Calu3 (cell line): ENCODE measurements around the gene USP44. TPM values are rescaled to one million over a fixed set of nuclear protein-coding genes. Genes with fewer than 3 reads are reported as not detected.

Experiments used
- BruUV-seq: library from RNA; stranded (reverse); fragments of 400-500 nt; replicated peaks from 2 replicates; lab custom pipeline; 2021; lab: Mats Ljungman, UMichigan
- CTCF ChIA-PET: fragments of 300-600 bp; sonication (Branson Sonifier 250); formaldehyde crosslinking; loops from one replicate; lab custom pipeline; 2022; ENCODE audit warnings: antibody characterized with exemption; lab: Charles Lee
- DNase-seq: peaks from one replicate; pipeline ENCODE4 v3.0.0; 2022
- H3K27ac Mint-ChIP-seq: one replicate; pipeline ENCODE4 v1.8.0; 2022; ENCODE audit warnings: mixed read lengths; ENCODE audit not compliant: unreplicated experiment
- H3K27me3 Mint-ChIP-seq: one replicate; pipeline ENCODE4 v1.8.0; 2022; ENCODE audit warnings: mixed read lengths; ENCODE audit not compliant: unreplicated experiment
- H3K36me3 Mint-ChIP-seq: one replicate; pipeline ENCODE4 v1.8.0; 2022; ENCODE audit warnings: mild to moderate bottlenecking, moderate library complexity, mixed read lengths; ENCODE audit not compliant: insufficient read depth, unreplicated experiment
- H3K4me1 Mint-ChIP-seq: one replicate; pipeline ENCODE4 v1.8.0; 2022; ENCODE audit warnings: mild to moderate bottlenecking, low read depth, mixed read lengths; ENCODE audit not compliant: unreplicated experiment
- H3K4me3 Mint-ChIP-seq: one replicate; pipeline ENCODE4 v1.8.0; 2022; ENCODE audit warnings: mild to moderate bottlenecking, low read depth, moderate library complexity, mixed read lengths; ENCODE audit not compliant: unreplicated experiment
- H3K9me3 Mint-ChIP-seq: one replicate; pipeline ENCODE4 v1.8.0; 2022; ENCODE audit warnings: low read depth, mixed read lengths; ENCODE audit not compliant: unreplicated experiment
- intact Hi-C: fragments of 100-400 bp; cut with micrococcal nuclease; formaldehyde crosslinking; loops from one replicate; pipeline ENCODE4 v1.10.0; 2022; ENCODE audit not compliant: unreplicated experiment
- total RNA-seq: library from RNA; stranded (reverse); gene quantifications from 2 replicates; pipeline ENCODE4 v1.2.3, GENCODE V29; 2022
- TF ChIP-seq, protein P1 (sequence below): fragments of 200-600 bp; IDR thresholded peaks from one replicate; pipeline ENCODE4 v1.8.0; 2022; ENCODE audit warnings: antibody characterized with exemption; ENCODE audit not compliant: unreplicated experiment

Gene USP44
- total RNA-seq, 1 experiment from 2014 or later, result 14.0 TPM

DNA sequence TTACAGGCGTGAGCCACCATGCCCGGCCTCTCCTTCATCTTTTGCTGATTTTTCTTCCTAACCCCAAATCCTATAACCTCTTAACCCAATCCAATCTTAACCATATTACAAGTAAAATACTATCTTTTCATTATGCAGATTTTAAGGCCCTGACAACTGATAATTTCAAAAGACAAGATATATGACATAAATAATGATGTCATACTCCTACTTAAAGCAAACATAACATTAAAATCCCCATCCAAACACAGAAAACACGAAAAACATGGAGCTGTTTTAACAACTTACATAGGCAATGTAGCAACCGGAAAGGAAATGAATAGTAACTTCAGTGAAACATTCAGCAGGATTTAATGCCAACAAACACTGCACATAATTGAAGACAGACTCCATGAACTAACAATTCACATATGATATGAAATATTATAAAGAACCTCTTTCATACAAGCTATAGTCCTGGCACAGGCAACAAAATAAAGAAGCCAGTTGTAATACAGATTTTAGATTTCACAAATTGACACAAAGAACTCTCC lies 21.5 kb downstream of the USP44 start:
- no TSS peak for BruUV-seq
- CTCF ChIA-PET, result no interaction called here
- intact Hi-C loops, result loop anchor here (5.0 kb wide), 1 partner anchor 192 kb away; no protein-coding TSS in a partner anchor
- TF ChIP-seq, protein P1, sequence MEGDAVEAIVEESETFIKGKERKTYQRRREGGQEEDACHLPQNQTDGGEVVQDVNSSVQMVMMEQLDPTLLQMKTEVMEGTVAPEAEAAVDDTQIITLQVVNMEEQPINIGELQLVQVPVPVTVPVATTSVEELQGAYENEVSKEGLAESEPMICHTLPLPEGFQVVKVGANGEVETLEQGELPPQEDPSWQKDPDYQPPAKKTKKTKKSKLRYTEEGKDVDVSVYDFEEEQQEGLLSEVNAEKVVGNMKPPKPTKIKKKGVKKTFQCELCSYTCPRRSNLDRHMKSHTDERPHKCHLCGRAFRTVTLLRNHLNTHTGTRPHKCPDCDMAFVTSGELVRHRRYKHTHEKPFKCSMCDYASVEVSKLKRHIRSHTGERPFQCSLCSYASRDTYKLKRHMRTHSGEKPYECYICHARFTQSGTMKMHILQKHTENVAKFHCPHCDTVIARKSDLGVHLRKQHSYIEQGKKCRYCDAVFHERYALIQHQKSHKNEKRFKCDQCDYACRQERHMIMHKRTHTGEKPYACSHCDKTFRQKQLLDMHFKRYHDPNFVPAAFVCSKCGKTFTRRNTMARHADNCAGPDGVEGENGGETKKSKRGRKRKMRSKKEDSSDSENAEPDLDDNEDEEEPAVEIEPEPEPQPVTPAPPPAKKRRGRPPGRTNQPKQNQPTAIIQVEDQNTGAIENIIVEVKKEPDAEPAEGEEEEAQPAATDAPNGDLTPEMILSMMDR, result no peak
- Mint-ChIP-seq H3K27me3 (no peaks in the 10 kb centered on the region), H3K9me3 (no peaks in the 10 kb centered on the region), H3K27ac (no peak overlapping the region), H3K36me3 (no peaks in the 10 kb centered on the region), H3K4me3 (no peak overlapping the region), H3K4me1 (peaks cover 9% of the 10 kb centered on the region)
- no peak for DNase-seq

DNA sequence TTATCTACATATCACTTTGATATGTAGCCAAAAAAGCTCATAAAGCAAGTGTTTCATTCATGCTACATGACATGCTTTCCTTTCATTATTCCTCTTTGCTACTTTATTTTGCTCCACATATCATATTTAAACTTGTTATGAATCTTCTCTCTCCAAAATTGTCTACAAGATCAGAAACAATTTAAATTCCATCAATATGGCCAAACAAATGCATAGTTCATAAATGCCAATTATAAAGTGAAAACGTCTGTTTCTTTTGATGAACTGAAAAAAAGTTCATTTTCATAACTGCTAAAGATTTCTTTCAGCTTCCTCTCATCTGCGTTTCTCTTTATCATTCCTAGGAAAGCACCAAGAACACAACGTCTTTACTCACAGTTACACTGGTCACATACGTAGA lies 22.8 kb downstream of the USP44 start:
- intact Hi-C loops, result no loop called here
- no TSS peak for BruUV-seq
- CTCF ChIA-PET, result no interaction called here
- H3K27ac Mint-ChIP-seq, result no peak overlapping the region
- H3K4me3 Mint-ChIP-seq, result no peak overlapping the region
- no peaks in the 10 kb centered on the region for H3K36me3 Mint-ChIP-seq
- TF ChIP-seq, protein P1, result no peak
- H3K27me3 Mint-ChIP-seq, result no peaks in the 10 kb centered on the region
- no peak for DNase-seq
- no peaks in the 10 kb centered on the region for H3K4me1 Mint-ChIP-seq
- H3K9me3 Mint-ChIP-seq, result no peaks in the 10 kb centered on the region

DNA sequence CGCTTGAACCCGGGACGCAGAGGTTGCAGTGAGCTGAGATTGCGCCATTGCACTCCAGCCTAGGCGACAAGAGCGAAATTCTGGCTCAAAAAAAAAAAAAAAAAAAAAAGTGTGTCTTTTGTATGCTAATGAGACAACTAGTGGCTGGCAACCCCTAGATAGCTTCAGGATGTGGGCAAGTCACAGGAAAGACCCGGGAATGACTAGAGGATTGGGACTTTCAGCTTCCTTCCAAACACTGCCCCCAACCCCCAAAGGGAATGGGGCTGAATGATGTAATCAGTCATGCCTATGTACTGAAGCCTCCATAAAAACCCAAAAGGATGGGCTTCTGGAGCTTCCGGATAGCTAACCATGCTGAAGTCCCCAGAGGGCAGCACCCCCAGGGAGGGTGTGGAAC lies 28.6 kb downstream of the USP44 start:
- H3K27me3 Mint-ChIP-seq, result no peaks in the 10 kb centered on the region
- no peak for DNase-seq
- TF ChIP-seq, protein P1, result no peak
- intact Hi-C loops, result no loop called here
- CTCF ChIA-PET, result interaction anchor here (0.6 to 0.7 kb wide), 3 partner anchors 21 to 1995 kb away, joined by 3 to 10 read pairs (median 3); no protein-coding TSS in a partner anchor
- H3K4me1 Mint-ChIP-seq, result no peaks in the 10 kb centered on the region
- no peak overlapping the region for H3K4me3 Mint-ChIP-seq
- no peaks in the 10 kb centered on the region for H3K9me3 Mint-ChIP-seq
- no TSS peak for BruUV-seq
- H3K27ac Mint-ChIP-seq, result no peak overlapping the region
- H3K36me3 Mint-ChIP-seq, result peaks cover under 1% of the 10 kb centered on the region

DNA sequence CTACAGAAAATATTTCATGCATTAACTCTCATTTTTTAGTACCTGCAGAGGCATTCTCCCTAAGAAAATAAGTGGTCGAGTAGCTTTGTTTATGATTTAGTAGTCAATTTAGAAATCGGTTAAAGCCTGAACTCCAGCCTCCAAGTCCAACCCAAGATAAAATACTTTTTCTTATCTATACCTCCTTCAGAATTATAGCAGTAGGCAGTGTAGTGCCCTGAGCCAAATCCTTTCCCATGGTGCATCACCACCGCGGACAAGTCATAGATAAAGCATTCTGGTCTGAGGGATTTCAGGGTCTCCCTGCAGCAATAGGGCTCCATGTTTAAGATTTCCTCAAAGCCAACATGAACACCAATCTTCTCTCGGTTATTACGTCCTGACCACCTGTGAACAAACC lies 30.5 kb downstream of the USP44 start:
- peaks cover 5% of the 10 kb centered on the region for H3K36me3 Mint-ChIP-seq
- H3K9me3 Mint-ChIP-seq, result no peaks in the 10 kb centered on the region
- H3K4me1 Mint-ChIP-seq, result peaks cover 9% of the 10 kb centered on the region
- DNase-seq, result no peak
- no peak overlapping the region for H3K27ac Mint-ChIP-seq
- intact Hi-C loops, result no loop called here
- H3K27me3 Mint-ChIP-seq, result no peaks in the 10 kb centered on the region
- H3K4me3 Mint-ChIP-seq, result no peak overlapping the region
- CTCF ChIA-PET, result interaction anchor here (0.5 kb wide), 1 partner anchor 435 kb away, joined by 4 read pairs; no protein-coding TSS in a partner anchor
- TF ChIP-seq, protein P1, result no peak
- TSS peak; percentile 11 for BruUV-seq
